ENCODE results near the gene ACOT8.

ACOT8 gene

DNA sequence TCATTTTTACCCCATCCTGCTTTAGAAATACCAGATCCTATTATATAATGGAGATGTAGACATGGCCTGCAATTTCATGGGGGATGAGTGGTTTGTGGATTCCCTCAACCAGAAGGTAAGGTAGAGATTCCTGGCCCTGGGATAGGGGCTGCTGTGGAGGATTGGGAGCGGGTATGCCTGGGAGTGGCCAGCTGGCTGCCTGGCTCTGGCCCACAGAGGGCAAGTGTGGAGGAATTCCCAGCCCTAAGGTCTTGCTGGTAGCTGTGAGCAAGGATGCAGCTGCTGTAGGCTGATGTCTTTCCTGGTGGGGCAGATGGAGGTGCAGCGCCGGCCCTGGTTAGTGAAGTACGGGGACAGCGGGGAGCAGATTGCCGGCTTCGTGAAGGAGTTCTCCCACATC, 40.5 kb upstream of the ACOT8 start (continued):
- no peak for TF ChIP-seq PPARA (CRISPR knock-in tag; IDR thresholded peaks at IDR 0.05; ENCODE audit: borderline replicate concordance)

DNA sequence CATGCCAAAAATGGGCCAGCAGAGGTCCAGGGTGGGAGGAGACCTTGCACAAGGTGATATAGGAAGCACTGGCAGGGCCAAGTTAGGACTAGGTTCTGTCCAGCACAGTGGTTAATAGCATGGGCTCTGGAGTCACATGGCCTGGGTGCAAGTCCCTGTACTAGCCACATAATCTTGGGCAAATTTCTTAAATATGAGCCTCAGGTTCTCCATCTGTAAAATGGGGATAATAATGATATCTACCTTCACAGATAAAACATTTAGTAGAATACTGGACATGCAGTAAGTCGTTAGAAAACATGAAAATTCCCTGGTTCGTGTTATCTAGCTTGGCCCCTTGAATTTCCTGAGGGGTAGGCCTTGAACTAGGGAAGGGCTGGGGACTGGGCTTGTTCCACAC, 40.1 kb upstream of the ACOT8 start:
- no peak for ATAC-seq
- TF ChIP-seq, protein P1, sequence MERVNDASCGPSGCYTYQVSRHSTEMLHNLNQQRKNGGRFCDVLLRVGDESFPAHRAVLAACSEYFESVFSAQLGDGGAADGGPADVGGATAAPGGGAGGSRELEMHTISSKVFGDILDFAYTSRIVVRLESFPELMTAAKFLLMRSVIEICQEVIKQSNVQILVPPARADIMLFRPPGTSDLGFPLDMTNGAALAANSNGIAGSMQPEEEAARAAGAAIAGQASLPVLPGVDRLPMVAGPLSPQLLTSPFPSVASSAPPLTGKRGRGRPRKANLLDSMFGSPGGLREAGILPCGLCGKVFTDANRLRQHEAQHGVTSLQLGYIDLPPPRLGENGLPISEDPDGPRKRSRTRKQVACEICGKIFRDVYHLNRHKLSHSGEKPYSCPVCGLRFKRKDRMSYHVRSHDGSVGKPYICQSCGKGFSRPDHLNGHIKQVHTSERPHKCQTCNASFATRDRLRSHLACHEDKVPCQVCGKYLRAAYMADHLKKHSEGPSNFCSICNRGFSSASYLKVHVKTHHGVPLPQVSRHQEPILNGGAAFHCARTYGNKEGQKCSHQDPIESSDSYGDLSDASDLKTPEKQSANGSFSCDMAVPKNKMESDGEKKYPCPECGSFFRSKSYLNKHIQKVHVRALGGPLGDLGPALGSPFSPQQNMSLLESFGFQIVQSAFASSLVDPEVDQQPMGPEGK (CRISPR knock-in tag; IDR thresholded peaks at IDR 0.05; ENCODE audit: borderline replicate concordance): no peak
- TF ChIP-seq ZFP3 (CRISPR knock-in tag; IDR thresholded peaks at IDR 0.05) (no peak), ZNF565 (CRISPR knock-in tag; conservative IDR thresholded peaks at IDR 0.05; ENCODE audit: low read depth) (no peak), OSR1 (CRISPR knock-in tag; IDR thresholded peaks at IDR 0.05) (no peak), ISL1 (CRISPR knock-in tag; IDR thresholded peaks at IDR 0.05) (no peak), RARB (CRISPR knock-in tag; IDR thresholded peaks at IDR 0.05) (no peak), ZFP30 (CRISPR knock-in tag; IDR thresholded peaks at IDR 0.05) (no peak), ARNTL (CRISPR knock-in tag; IDR thresholded peaks at IDR 0.05; ENCODE audit: borderline replicate concordance, low read depth) (no peak), ZNF70 (CRISPR knock-in tag; IDR thresholded peaks at IDR 0.05) (no peak)
- TF ChIP-seq, protein P2, sequence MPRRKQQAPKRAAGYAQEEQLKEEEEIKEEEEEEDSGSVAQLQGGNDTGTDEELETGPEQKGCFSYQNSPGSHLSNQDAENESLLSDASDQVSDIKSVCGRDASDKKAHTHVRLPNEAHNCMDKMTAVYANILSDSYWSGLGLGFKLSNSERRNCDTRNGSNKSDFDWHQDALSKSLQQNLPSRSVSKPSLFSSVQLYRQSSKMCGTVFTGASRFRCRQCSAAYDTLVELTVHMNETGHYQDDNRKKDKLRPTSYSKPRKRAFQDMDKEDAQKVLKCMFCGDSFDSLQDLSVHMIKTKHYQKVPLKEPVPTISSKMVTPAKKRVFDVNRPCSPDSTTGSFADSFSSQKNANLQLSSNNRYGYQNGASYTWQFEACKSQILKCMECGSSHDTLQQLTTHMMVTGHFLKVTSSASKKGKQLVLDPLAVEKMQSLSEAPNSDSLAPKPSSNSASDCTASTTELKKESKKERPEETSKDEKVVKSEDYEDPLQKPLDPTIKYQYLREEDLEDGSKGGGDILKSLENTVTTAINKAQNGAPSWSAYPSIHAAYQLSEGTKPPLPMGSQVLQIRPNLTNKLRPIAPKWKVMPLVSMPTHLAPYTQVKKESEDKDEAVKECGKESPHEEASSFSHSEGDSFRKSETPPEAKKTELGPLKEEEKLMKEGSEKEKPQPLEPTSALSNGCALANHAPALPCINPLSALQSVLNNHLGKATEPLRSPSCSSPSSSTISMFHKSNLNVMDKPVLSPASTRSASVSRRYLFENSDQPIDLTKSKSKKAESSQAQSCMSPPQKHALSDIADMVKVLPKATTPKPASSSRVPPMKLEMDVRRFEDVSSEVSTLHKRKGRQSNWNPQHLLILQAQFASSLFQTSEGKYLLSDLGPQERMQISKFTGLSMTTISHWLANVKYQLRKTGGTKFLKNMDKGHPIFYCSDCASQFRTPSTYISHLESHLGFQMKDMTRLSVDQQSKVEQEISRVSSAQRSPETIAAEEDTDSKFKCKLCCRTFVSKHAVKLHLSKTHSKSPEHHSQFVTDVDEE (CRISPR knock-in tag; IDR thresholded peaks at IDR 0.05): no peak
- TF ChIP-seq, protein P3, sequence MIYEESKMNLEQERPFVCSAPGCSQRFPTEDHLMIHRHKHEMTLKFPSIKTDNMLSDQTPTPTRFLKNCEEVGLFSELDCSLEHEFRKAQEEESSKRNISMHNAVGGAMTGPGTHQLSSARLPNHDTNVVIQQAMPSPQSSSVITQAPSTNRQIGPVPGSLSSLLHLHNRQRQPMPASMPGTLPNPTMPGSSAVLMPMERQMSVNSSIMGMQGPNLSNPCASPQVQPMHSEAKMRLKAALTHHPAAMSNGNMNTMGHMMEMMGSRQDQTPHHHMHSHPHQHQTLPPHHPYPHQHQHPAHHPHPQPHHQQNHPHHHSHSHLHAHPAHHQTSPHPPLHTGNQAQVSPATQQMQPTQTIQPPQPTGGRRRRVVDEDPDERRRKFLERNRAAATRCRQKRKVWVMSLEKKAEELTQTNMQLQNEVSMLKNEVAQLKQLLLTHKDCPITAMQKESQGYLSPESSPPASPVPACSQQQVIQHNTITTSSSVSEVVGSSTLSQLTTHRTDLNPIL (CRISPR knock-in tag; IDR thresholded peaks at IDR 0.05; ENCODE audit: low read depth): no peak
- TF ChIP-seq, protein P4, sequence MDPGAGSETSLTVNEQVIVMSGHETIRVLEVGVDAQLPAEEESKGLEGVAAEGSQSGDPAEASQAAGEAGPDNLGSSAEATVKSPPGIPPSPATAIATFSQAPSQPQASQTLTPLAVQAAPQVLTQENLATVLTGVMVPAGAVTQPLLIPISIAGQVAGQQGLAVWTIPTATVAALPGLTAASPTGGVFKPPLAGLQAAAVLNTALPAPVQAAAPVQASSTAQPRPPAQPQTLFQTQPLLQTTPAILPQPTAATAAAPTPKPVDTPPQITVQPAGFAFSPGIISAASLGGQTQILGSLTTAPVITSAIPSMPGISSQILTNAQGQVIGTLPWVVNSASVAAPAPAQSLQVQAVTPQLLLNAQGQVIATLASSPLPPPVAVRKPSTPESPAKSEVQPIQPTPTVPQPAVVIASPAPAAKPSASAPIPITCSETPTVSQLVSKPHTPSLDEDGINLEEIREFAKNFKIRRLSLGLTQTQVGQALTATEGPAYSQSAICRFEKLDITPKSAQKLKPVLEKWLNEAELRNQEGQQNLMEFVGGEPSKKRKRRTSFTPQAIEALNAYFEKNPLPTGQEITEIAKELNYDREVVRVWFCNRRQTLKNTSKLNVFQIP (CRISPR knock-in tag; IDR thresholded peaks at IDR 0.05; ENCODE audit: borderline replicate concordance, low read depth): no peak

DNA sequence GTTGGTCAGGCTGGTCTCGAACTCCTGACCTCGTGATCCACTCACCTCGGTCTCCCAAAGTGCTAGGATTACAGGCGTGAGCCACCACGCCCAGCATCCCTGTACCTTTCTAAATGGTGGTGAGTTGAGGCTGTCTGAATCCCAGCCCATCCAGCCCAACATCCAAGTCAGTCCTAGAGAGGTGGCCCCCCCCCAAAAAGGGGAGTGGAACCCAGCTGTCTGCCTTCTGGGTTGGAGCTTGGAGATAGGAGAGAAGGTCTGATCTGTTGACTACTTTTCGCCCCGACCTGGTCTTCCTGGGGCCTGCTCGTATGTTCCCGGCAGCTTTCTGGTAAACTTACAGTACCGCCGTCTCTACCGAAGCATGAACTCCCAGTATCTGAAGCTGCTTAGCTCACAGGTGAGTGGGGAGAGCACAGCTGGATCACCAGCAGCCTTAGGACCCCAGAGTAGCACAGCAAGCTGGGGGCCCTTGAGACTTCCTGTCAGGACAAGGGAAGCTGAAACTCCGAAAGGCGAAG, 39.5 kb upstream of the ACOT8 start:
- no peak for ATAC-seq
- TF ChIP-seq, protein P5, sequence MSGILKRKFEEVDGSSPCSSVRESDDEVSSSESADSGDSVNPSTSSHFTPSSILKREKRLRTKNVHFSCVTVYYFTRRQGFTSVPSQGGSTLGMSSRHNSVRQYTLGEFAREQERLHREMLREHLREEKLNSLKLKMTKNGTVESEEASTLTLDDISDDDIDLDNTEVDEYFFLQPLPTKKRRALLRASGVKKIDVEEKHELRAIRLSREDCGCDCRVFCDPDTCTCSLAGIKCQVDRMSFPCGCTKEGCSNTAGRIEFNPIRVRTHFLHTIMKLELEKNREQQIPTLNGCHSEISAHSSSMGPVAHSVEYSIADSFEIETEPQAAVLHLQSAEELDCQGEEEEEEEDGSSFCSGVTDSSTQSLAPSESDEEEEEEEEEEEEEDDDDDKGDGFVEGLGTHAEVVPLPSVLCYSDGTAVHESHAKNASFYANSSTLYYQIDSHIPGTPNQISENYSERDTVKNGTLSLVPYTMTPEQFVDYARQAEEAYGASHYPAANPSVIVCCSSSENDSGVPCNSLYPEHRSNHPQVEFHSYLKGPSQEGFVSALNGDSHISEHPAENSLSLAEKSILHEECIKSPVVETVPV (CRISPR knock-in tag; IDR thresholded peaks at IDR 0.05): no peak
- TF ChIP-seq CSDC2 (CRISPR knock-in tag; IDR thresholded peaks at IDR 0.05) (no peak), ZFP30 (CRISPR knock-in tag; IDR thresholded peaks at IDR 0.05) (no peak), BACH2 (CRISPR knock-in tag; IDR thresholded peaks at IDR 0.05; ENCODE audit: borderline replicate concordance) (no peak), PPARA (CRISPR knock-in tag; IDR thresholded peaks at IDR 0.05; ENCODE audit: borderline replicate concordance) (no peak), ISL1 (CRISPR knock-in tag; IDR thresholded peaks at IDR 0.05) (no peak), RARB (CRISPR knock-in tag; IDR thresholded peaks at IDR 0.05) (no peak), OSR1 (CRISPR knock-in tag; IDR thresholded peaks at IDR 0.05) (no peak), TOX (CRISPR knock-in tag; IDR thresholded peaks at IDR 0.05; ENCODE audit: borderline replicate concordance) (no peak), ZC3H10 (CRISPR knock-in tag; IDR thresholded peaks at IDR 0.05) (no peak), SNAI2 (CRISPR knock-in tag; IDR thresholded peaks at IDR 0.05) (no peak)
- TF ChIP-seq, protein P3 (CRISPR knock-in tag; IDR thresholded peaks at IDR 0.05; ENCODE audit: low read depth): no peak
- TF ChIP-seq, protein P4 (CRISPR knock-in tag; IDR thresholded peaks at IDR 0.05; ENCODE audit: borderline replicate concordance, low read depth): no peak
- TF ChIP-seq, protein P1 (CRISPR knock-in tag; IDR thresholded peaks at IDR 0.05; ENCODE audit: borderline replicate concordance): no peak

Data from SK-N-SH treated with all-trans-retinoic acid at 6 μM for 48 hours (cell line).